Stimulated activated CD4-positive, alpha-beta T cell treated with anti-CD3 and anti-CD28 coated beads, Interleukin-12 subunit alpha, Interleukin-12 subunit beta, amount 100 ng/mL, for 24 hours (primary cell): ENCODE results near the gene P2RY8.
"Not testable (repeated sequence)": the region's sequence is repeated elsewhere in the genome, so short reads cannot be mapped to it uniquely, and the experiment has no call there.

Experiments used
- DNase-seq, 2 experiments: peaks; one replicate each; pipeline ENCODE4 v3.0.0-alpha.2; 2020; ENCODE audit warnings: low read depth in 2 of 2

The P2RY8 gene

DNA sequence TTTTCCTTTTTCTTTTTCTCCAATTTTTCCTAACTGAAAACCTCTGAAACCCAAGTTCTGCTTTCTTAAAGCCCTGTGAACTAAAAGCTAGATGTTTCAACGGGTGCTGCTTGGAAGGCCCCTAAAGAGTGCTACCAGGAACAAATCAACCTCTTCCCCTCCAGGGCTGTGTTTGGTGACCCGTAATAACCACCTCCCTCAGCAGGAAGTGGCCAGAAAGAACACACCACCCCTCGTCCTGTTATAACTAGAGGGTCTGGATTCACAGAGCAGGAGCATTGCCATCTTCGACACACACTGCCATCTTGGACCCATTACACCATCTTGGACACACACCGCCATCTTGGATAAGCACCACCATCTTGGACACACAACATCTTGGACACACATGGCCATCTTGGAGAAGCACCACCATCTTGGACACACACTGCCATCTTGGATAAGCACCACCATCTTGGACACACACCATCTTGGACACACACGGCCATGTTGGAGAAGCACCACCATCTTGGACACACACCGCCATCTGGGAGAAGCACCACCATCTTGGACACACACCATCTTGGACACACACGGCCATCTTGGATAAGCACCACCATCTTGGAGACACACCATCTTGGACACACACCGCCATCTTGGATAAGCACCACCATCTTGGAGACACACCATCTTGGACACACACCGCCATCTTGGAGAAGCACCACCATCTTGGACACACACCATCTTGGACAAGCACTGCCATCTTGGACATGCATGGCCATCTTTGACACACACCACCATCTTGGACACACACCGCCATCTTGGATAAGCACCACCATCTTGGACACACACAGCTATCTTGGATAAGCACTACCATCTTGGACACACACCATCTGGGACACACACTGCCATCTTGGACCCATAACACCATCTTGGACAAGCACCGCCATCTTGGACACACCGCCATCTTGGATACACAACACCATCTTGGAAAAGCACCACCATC, 89.7 kb downstream of the P2RY8 start:
- DNase-seq: not testable (repeated sequence)

GRCh38 chrX:1444561-1445500, 92.2 kb downstream of the P2RY8 start:
- DNase-seq: no peak

DNA sequence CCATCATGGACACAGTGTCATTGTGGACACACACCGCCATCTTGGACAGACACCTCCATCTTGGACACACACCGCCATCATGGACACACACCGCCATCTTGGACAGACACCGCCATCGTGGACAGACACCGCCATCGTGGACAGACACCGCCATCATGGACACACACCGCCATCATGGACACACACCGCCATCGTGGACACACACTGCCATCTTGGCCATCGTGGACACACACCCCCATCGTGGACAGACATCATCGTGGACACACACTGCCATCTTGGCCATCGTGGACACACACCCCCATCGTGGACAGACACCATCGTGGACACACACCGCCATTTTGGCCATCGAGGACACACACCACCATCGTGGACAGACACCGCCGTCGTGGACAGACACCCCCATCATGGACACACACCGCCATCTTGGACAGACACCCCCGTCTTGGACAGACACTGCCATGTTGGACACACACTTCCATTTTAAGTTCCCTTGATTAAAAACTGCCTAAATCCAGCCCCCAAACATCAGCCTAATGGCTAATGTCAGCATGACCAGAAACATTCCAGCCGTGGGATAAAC, 93.4 kb downstream of the P2RY8 start:
- no peak for DNase-seq

- no peak for DNase-seq
Measured at GRCh38 chrX:1442724-1443367, 94.1 kb downstream of the P2RY8 start.

- DNase-seq: no peak
Measured at GRCh38 chrX:1442016-1442665, 94.8 kb downstream of the P2RY8 start.

DNA sequence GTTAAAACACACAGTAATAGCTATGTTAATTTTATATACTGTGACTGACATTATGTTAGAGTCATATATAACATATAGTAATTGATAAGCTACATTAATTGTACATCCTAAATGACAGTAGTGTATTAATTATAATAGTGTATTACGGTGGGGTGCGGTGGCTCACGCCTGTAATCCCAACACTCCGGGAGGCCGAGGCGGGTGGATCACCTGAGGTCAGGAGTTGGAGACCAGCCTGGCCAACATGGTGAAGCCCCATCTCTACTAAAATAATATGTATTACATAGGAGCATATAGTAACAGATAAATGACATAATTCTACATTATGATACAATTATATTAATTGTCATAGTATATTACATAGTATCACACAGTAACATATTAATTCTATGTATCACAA, 96.5 kb downstream of the P2RY8 start:
- no peak for DNase-seq

GRCh38 chrX:1435241-1435895, 101.6 kb downstream of the P2RY8 start:
- DNase-seq: no peak

DNA sequence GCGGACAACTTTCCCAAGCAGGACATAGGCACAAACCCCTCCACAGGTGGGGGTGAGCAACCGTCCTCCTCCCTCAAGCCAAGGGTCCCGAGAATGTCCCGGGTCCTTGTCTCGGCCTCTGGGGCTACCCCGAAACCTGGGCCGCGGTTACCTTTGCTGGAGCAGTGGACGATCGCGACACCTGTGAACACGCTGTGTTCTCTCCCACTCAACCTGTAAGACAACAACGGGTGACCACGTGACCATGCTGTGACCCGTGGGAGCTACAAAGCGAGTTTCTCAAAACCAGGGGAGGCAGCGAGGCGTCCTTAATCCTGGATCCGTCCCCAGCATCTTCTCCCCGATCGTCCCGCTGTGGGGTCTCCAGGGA, 102.1 kb downstream of the P2RY8 start:
- no peak for DNase-seq

GRCh38 chrX:1433646-1434357, 103.2 kb downstream of the P2RY8 start:
- no peak for DNase-seq

DNA sequence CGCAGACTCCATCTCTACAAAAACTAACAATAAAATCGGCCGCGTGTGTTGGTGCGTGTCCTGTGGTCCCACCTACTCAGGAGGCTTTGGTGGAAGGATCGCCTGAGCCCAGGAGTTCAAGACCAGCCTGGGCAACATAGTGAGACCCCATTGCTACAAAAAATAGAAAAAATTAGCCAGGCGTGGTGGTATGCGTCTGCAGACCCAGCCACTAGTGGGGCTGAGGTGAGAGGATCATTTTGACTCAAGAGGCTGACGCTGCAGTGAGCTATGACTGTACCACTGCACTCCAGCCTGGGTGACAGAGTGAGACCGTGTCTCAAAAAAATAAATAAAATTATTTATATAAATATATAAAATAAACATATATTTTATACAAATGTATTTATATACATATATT, 106.5 kb downstream of the P2RY8 start:
- DNase-seq: no peak

- DNase-seq: no peak
Measured at GRCh38 chrX:1427756-1428155, 109.2 kb downstream of the P2RY8 start.

- not testable (repeated sequence) for DNase-seq
Measured at GRCh38 chrX:1426321-1426720, 110.7 kb downstream of the P2RY8 start.

- DNase-seq: no peak
Measured at GRCh38 chrX:1425381-1425780, 111.6 kb downstream of the P2RY8 start.

DNA sequence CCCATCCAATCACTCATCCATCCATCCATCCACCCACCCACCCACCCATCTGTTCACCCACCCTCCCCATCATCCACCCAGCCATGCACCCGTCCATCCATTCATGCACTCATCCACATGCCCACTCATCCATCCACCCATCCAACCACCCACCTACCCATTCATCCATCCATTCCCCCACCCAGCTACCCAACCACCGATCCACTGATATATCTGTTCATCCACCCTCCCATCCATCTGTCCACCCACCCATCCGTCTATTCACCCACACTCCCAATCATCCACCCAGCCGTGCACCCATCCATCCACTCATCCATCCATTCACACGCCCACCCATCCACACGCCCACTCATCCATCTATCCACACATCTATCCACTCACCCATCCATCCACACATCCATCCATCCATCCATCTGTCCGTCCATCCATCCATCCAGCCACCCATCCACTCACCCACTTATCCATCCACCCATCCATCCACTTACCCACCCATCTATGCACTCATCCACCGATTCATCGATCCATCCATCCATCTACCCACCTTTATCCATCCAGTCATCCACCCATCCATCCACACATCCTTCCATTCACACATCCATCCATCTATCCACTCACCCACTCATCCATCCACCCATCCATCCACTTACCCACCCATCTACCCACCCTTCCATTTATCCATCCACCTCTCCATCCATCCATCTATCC, 112.7 kb downstream of the P2RY8 start:
- DNase-seq: no peak

- DNase-seq: no peak
Measured at GRCh38 chrX:1423215-1423614, 113.8 kb downstream of the P2RY8 start.

DNA sequence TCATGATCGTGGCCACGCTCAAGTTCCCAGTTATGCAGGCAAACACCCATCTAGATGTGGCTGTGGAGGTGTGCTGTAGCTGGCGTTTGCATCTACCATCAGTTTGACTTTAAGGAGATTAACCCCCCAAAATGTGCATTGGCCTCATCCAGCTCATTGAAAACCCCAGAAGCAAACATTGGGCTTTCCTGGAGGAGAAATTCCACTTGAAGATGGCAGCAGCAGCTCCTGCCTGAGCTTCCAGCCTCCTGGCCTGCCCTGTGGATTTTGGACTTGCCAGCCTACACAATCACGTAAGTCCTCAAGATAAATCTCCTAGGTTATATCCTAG, 114.9 kb downstream of the P2RY8 start:
- no peak for DNase-seq

DNA sequence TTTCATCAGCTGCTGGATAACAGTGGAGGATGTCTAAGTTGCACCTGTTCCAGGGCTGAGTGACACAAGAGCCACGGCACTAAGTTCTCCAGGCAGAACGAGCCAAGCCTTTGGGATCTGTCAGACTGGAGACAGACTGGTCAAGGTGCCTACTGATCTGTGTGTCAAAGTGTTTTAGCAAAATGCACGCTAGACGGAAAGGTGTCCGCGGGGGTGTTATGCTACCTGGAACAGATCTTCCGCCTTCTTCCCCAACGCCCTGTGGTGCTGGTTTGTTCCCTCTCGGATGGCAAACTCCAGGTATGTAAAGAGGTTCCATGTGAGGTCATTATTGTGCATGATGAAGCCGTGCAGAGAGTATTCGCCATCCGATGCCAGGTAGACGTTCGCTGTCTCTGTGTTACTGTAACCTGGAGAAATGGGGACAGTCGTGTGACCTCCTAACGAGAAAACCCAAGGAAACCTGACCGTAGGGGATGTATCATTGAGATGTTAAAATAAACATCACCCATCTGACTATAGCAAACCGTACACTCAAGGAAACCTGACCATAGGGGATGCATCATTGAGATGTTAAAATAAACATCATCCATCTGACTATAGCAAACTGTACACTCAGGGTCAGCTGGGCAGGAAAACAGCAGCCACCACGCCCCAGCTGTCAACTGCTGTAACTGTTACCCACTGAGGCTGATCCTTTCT, 115.4 kb downstream of the P2RY8 start:
- DNase-seq: no peak

- no peak for DNase-seq
Measured at GRCh38 chrX:1420371-1420770, 116.6 kb downstream of the P2RY8 start.
